AG09309 (cell line): ENCODE data around the gene BTBD10.

Source experiments
- DNase-seq: peaks from one replicate; pipeline ENCODE4 v3.0.0-alpha.2; 2010; ENCODE audit warnings: low read depth
- H3K4me3 ChIP-seq: 2 replicates; pipeline ENCODE4 v1.5.1; 2011; ENCODE audit warnings: mild to moderate bottlenecking, low read depth, low read length, moderate library complexity; ENCODE audit not compliant: control insufficient read depth
- TF ChIP-seq, protein P1 (sequence below): IDR thresholded peaks from 2 replicates; pipeline ENCODE4 v1.5.1; 2011; ENCODE audit warnings: mild to moderate bottlenecking, low read depth, low read length, inconsistent platforms; ENCODE audit not compliant: insufficient read depth, control insufficient read depth; ENCODE audit errors: missing control alignments

BTBD10 gene

DNA sequence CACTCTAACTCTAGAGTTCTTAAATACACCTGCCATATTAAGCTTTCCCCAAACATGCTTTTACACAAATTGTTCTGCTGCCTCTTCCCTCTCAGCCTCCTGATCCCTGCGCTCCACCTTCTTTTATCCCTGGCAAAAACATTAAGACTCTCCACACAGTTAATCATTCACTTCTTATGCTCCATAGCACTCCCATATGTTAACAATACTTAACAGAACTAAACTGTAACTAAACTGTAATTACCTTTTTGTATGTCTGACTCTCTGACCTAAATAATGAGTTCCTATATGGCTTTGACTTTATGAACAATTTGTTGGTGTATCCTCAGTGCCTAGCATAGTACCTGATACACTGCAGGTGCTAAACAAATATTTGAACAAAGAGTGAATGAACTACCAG lies 71.8 kb downstream of the BTBD10 start:
- H3K4me3 ChIP-seq, result no peak overlapping the region
- DNase-seq, result no peak
- TF ChIP-seq, protein P1, sequence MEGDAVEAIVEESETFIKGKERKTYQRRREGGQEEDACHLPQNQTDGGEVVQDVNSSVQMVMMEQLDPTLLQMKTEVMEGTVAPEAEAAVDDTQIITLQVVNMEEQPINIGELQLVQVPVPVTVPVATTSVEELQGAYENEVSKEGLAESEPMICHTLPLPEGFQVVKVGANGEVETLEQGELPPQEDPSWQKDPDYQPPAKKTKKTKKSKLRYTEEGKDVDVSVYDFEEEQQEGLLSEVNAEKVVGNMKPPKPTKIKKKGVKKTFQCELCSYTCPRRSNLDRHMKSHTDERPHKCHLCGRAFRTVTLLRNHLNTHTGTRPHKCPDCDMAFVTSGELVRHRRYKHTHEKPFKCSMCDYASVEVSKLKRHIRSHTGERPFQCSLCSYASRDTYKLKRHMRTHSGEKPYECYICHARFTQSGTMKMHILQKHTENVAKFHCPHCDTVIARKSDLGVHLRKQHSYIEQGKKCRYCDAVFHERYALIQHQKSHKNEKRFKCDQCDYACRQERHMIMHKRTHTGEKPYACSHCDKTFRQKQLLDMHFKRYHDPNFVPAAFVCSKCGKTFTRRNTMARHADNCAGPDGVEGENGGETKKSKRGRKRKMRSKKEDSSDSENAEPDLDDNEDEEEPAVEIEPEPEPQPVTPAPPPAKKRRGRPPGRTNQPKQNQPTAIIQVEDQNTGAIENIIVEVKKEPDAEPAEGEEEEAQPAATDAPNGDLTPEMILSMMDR, result no peak

DNA sequence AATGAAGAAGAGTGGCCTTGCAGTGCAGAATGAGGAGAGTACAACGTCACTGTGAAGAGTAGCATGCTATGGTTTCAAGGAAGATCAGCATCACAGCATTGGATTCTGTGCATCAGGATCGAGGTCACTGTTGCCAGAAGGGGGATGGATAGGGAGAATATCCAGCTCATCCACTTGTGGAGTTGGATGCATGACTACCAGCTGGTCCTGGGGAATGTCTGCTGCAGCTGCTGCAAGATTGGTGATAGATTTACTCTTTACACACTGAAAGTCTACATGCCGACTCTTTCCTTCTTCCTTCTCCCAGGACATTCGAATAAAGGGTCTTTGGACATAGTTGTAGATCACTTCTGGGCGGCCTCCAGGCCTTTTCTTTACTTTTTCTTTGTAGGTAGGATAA lies 74.3 kb downstream of the BTBD10 start:
- TF ChIP-seq, protein P1, result no peak
- DNase-seq, result no peak
- H3K4me3 ChIP-seq, result no peak overlapping the region

DNA sequence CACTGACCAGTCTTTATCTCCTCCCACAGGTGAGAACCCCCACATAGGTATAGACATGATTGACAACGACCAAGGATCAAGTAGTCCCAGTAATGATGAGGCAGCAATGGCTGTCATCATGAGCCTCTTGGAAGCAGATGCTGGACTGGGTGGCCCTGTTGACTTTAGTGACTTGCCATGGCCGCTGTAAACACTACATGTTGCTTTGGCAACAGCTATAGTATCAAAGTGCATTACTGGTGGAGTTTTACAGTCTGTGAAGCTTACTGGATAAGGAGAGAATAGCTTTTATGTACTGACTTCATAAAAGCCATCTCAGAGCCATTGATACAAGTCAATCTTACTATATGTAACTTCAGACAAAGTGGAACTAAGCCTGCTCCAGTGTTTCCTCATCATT lies 76.5 kb downstream of the BTBD10 start:
- no peak for DNase-seq
- TF ChIP-seq, protein P1, result no peak
- H3K4me3 ChIP-seq, result no peak overlapping the region

DNA sequence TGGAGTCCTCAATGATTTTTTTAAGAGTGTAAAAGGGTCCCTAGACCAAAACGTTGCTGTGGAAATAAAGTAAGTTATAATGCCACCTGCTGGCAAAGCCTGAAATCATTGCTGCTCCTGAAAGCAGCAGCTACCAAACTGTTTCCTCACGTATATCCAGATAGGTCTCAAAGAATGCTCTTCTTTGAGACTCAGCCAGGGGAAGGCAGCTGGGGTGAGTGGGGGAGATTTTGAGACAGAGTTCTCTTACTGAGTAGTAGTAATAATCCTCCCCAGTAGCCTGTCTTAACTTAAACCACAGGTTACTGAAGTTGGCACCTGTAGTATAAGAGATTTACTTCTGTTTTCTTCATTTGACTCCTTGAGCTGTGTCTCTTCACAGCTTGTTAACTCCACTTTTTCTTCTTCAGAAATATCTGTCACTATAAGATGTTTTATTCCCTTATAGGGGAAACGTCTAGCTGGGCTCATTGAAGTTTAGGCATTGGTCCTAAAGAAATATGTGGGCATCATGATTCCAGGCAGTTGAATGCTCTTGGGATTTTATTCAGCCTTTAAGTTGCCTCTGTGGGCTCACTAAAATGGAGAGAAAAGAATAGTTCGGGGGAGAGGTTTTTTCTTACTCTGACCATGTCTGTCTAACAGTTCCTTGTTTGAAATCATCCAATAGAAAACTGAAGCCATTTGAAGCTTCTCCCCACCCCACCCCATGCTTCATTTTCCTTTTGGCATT lies 77.9 kb downstream of the BTBD10 start:
- no peak overlapping the region for H3K4me3 ChIP-seq
- TF ChIP-seq, protein P1, result peak; percentile 68
- DNase-seq, result peak; percentile 1

DNA sequence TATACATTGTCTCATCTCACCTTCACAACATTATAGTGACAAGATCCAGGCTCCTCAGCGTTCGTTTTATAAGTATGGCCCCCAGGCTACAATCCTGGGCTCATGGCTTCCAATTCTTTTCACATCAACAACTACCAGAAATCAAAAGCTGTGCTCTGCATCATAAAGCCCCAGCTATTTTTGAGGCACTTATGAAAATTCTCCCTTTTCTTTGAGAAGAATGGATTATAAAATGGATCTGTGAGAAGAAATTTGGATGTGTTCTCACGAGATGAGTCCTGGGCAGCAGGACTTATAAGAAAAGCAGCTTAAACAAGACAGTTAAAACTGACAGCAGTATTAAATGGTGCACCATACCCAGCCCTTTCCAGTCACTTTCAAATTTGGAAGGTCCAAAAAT lies 80.3 kb downstream of the BTBD10 start:
- no peak overlapping the region for H3K4me3 ChIP-seq
- TF ChIP-seq, protein P1, result no peak
- DNase-seq, result no peak

DNA sequence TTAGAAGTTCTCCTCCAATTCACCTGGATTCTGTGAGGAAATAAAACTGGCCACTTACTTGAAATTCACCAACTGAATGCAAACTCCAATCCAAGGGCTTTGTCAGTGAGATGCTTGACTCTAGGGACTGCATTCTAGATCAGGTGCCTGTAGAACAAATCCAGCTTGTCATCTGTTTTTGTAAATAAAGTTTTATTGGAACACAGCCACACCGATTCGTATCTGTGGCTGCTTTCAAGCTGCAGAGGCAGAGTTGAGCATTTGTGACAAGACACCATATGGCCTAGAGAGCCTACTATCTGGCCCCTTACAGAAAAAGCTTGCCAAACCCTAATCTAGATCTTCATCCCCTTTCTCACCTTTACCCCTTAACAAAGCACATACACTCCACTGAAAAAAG lies 82.3 kb downstream of the BTBD10 start:
- no peak overlapping the region for H3K4me3 ChIP-seq
- TF ChIP-seq, protein P1, result no peak
- no peak for DNase-seq
